Ectodermal cell (in vitro differentiated cells): Measurements from ENCODE around the gene SYF2.
"Not testable (repeated sequence)": the region's sequence is repeated elsewhere in the genome, so short reads cannot be mapped to it uniquely, and the experiment has no call there.

Experiments used
- H3K27ac ChIP-seq: 2 replicates; pipeline ENCODE4 v1.7.0; 2013; ENCODE audit warnings: mild to moderate bottlenecking, low read depth, low read length; ENCODE audit not compliant: insufficient read depth, poor library complexity, severe bottlenecking
- H3K27me3 ChIP-seq: 2 replicates; pipeline ENCODE4 v1.7.0; 2013; ENCODE audit warnings: mild to moderate bottlenecking, low read length; ENCODE audit not compliant: insufficient read depth, control insufficient read depth, poor library complexity, severe bottlenecking
- H3K36me3 ChIP-seq: one replicate; pipeline ENCODE4 v1.7.0; 2013; ENCODE audit warnings: low read length; ENCODE audit not compliant: control insufficient read depth, insufficient read depth
- H3K4me1 ChIP-seq: one replicate; pipeline ENCODE4 v1.7.0; 2013; ENCODE audit warnings: low read length; ENCODE audit not compliant: control insufficient read depth, insufficient read depth
- H3K4me3 ChIP-seq: 2 replicates; pipeline ENCODE4 v1.7.0; 2013; ENCODE audit warnings: low read depth, low read length, control low read depth; ENCODE audit not compliant: insufficient read depth
- H3K9me3 ChIP-seq: 2 replicates; pipeline ENCODE4 v1.7.0; 2013; ENCODE audit warnings: mild to moderate bottlenecking, low read length, moderate library complexity; ENCODE audit not compliant: control insufficient read depth
- WGBS, 2 experiments: methylation state at CpG; one replicate each; pipeline ENCODE4 v1.1.7; 2013; ENCODE audit warnings: missing lambda C conversion rate in 2 of 2; 5-methylcytosine and 5-hydroxymethylcytosine counted together

SYF2 gene

DNA sequence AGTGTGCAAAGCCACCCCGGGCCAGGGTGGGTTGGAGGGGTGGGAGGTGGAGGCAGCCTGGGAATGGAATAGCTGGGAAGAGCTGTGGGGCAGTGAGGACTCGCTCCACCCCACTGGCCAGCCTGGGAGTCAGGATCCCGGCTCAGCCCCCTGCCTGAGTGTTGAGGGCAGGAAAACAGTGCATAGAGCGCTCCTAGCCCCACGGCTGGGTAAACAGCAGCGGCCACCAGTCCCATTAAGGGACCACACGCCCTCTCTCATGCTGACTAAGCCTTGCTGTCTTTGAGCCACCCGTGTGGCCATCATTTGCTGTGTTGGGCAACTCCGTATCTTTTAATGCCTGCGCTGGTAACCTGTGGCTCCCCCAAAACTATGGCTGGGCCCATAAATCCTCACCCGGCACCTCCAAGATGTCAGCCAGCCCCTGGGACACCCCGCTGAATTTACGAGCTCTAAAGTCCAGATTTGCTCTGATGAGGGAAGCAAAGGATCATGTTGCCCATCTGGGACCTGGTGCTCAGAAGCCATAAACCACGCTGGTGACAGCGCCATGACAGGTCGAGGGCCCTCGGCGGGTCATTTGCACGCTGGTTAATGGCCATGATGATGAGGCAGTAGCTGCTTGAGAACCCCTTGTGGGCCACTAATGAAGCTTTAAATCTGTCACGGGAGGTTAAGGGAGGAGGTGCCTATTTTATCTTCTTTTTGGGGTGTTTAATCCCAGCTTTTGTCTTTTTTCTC, 34.9 kb downstream of the SYF2 start:
- no peaks in the 10 kb centered on the region for H3K36me3 ChIP-seq
- 85% methylated on average over 20 of the region's 20 CpGs for WGBS, 2 experiments
- no peaks in the 10 kb centered on the region for H3K27me3 ChIP-seq
- no peaks in the 10 kb centered on the region for H3K9me3 ChIP-seq
- H3K4me1 ChIP-seq: peaks cover 43% of the 10 kb centered on the region
- H3K27ac ChIP-seq: no peak overlapping the region
- H3K4me3 ChIP-seq: no peak overlapping the region

DNA sequence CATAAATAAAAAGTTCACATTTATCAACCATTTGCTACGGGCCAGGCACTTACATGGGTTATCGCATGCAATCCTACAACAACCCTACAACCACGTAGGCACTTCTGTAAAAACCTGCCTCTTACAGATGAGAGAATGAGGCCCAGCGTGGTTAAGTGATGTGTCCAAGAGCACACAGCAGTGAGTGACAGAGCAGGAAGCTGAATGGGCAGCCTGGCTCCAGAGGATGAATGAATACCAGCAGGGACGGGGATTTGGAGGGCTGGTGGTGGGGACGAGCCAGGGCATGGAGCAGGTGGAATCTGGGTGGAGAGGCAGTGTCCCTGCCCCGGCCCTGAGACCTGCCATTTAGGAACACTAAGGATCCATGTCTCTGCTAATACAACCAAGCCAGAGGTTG, 35.5 kb downstream of the SYF2 start:
- Histone ChIP-seq H3K27ac (no peak overlapping the region), H3K36me3 (no peaks in the 10 kb centered on the region), H3K27me3 (no peaks in the 10 kb centered on the region), H3K4me3 (no peak overlapping the region), H3K9me3 (no peaks in the 10 kb centered on the region), H3K4me1 (peaks cover 43% of the 10 kb centered on the region)
- WGBS, 2 experiments: 90 to 93% methylated on average over 7 of the region's 7 CpGs

DNA sequence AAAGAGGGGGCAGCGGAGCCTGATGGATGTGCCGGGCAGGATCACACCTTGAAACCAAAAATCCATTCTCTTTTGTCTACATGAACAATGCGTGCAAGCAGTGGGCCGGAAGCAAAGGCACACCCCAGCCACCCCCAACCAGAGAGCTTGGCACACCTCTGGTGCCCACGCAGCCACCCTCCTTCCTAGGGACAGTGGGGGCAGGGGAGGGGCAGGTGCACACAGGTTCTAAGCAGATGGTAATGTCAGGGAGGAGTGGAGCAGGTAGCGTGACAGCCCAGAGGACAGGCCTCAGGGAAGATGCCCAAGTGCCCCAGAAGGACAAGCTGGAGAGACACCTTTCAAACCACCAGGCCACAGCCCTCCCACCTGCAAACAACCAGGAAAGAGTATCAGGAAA, 36.5 kb downstream of the SYF2 start:
- H3K4me3 ChIP-seq: no peak overlapping the region
- H3K9me3 ChIP-seq: no peaks in the 10 kb centered on the region
- H3K27me3 ChIP-seq: no peaks in the 10 kb centered on the region
- WGBS, 2 experiments: 90 to 91% methylated on average over 5 to 6 of the region's 6 CpGs
- peaks cover 43% of the 10 kb centered on the region for H3K4me1 ChIP-seq
- H3K27ac ChIP-seq: no peak overlapping the region
- H3K36me3 ChIP-seq: no peaks in the 10 kb centered on the region

DNA sequence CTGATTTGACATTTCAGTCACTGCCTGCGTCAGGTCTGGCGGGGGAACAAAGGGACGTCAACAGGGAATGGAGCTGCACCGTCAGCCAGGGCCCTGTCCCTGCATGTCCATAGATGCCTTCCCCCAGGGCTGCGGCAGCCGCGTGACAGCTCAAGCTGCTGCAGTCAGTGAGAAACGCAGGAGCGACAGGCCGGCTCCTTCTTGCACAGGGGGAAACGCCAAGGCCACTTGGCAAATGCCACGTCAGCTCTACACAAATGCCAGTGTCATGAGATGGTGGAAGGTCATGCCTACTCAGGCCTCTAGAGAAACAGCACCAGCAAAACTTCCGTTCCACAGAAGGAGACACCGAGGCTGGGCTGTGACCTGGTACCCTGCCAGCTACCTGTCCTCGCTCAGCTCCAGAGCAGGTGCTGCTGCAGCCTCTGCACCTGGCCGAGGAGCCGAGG, 37.7 kb downstream of the SYF2 start:
- Histone ChIP-seq H3K27me3 (no peaks in the 10 kb centered on the region), H3K36me3 (no peaks in the 10 kb centered on the region), H3K4me1 (peaks cover 35% of the 10 kb centered on the region), H3K27ac (no peak overlapping the region), H3K4me3 (no peak overlapping the region), H3K9me3 (no peaks in the 10 kb centered on the region)
- WGBS, 2 experiments: 81% methylated on average over 17 of the region's 17 CpGs

DNA sequence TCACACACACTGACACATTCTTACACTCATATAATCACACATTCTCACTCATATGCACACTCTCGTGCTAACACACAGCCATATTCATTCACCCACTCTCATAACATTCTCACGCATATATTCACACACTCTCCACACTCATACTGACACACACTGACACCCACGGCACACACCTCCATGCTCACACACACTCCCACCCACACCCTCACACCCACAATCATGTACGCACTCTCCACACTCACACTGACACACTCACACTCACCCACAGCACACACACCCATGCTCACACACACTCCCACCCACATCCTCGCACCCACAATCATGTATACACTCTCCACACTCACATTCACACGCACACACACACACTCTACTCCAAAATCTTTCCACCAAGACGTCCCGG, 38.2 kb downstream of the SYF2 start:
- H3K9me3 ChIP-seq: no peaks in the 10 kb centered on the region
- H3K27me3 ChIP-seq: no peaks in the 10 kb centered on the region
- 92% methylated on average over 8 of the region's 8 CpGs for WGBS, 2 experiments
- H3K4me1 ChIP-seq: peaks cover 29% of the 10 kb centered on the region
- H3K4me3 ChIP-seq: no peak overlapping the region
- H3K36me3 ChIP-seq: no peaks in the 10 kb centered on the region
- no peak overlapping the region for H3K27ac ChIP-seq

DNA sequence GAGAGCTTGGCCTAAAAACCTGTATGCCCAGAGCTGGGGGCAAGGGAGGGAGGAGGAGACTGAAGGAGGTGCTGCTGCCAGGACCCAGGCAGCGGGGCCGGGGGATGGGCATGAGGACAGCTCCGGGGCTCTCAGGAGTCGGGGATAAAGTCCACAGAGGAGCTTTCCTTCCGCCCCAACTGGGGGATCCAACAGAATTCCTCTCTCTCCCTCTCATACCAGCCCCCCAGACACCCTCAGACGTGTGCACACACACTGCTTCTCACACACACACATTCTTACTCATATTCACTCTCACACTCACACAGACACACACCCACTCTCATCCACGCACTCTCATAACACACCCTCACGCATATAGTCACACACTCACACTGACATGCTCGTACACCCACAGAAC, 39.1 kb downstream of the SYF2 start:
- H3K36me3 ChIP-seq: no peaks in the 10 kb centered on the region
- H3K27me3 ChIP-seq: no peaks in the 10 kb centered on the region
- 74 to 78% methylated on average over 9 of the region's 9 CpGs for WGBS, 2 experiments
- no peak overlapping the region for H3K27ac ChIP-seq
- no peaks in the 10 kb centered on the region for H3K9me3 ChIP-seq
- peaks cover 22% of the 10 kb centered on the region for H3K4me1 ChIP-seq
- no peak overlapping the region for H3K4me3 ChIP-seq

DNA sequence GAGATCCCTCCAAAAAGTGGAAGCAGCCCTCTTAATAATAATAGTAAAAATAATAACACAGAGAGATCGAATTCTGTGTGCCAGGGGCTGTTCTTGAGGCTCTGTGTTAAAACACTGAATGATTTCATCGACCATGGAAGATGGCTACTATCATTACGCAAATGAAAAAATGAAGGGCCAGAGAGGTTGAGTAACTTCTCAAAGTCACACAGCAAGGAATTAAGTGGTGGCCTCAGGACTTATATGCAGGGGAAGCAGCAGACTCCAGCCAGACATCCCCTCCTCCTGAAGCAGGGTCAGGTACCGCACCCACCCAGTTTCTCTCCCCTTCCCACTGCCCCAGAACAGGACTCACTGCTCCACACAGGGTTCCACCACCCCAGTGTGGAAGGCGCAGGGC, 40.1 kb downstream of the SYF2 start:
- Histone ChIP-seq H3K36me3 (no peaks in the 10 kb centered on the region), H3K4me3 (no peak overlapping the region), H3K27me3 (no peaks in the 10 kb centered on the region), H3K4me1 (peaks cover 11% of the 10 kb centered on the region), H3K9me3 (no peaks in the 10 kb centered on the region), H3K27ac (no peak overlapping the region)
- 94 to 95% methylated on average over 5 of the region's 5 CpGs for WGBS, 2 experiments

DNA sequence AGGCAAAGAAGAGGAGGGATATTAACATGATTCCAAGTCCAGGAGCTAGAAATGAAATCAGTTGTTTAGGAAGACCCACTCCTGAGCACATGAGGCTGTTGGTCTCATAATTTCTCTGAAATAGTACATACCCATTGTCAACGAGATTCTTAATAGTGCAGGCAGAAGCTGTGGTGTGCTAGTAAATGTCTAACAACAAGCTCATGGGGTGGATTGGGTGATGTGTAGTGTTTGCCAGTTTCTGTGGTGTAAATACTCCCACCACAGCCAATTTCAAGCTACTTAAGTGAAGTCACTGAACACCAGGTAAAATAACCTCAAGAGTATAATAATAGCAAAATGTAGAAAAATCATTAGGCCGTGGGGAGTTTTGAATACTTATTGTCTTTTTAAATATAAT, 42.0 kb downstream of the SYF2 start:
- 77 to 100% methylated on average over 1 to 2 of the region's 2 CpGs for WGBS, 2 experiments
- peaks cover 11% of the 10 kb centered on the region for H3K4me1 ChIP-seq
- H3K27me3 ChIP-seq: no peaks in the 10 kb centered on the region
- H3K4me3 ChIP-seq: no peak overlapping the region
- no peaks in the 10 kb centered on the region for H3K36me3 ChIP-seq
- no peaks in the 10 kb centered on the region for H3K9me3 ChIP-seq
- H3K27ac ChIP-seq: no peak overlapping the region

DNA sequence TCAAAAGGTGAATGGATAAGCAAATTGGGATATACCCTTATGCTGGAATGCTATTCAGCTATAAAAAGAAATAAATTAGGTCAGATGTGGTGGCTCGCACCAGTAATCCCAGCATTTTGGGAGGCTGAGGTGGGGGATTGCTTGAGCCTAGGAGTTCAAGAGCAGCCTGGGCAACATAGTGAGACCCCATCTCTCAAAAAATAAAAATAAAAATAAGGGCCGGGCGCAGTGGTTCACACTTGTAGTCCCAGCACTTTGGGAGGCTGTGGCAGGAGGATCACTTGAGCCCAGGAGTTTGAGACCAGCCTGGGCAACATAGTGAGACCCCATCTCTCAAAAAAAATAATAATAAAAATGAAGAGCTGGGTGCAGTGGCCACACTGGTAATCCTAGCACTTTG, 44.4 kb downstream of the SYF2 start:
- WGBS, 2 experiments: 90 to 96% methylated on average over 3 of the region's 3 CpGs
- H3K27me3 ChIP-seq: not testable (repeated sequence)

DNA sequence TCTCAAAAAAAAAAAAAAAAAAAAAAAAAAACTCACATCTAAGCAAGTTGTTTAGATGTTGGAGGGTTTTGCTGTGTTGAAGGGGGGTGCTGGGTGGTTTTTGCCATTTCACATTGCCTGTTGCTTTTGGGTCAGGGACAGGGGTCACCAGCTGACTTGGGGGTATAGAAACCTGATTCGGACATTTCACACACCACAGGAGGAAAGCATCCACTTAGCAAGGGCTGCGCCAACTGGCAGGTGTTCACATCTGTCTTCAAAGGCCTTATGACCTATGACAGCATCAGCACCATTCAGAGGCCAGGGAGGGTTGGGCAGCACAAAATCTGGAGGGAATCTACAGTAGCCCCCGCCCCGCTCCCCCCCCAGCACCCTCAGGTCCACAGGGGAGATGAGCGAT, 45.2 kb downstream of the SYF2 start:
- H3K27me3 ChIP-seq: no peaks in the 10 kb centered on the region
- H3K4me3 ChIP-seq: no peak overlapping the region
- no peaks in the 10 kb centered on the region for H3K36me3 ChIP-seq
- 96% methylated on average over 5 of the region's 5 CpGs for WGBS, 2 experiments
- no peaks in the 10 kb centered on the region for H3K9me3 ChIP-seq
- H3K27ac ChIP-seq: no peak overlapping the region
- no peaks in the 10 kb centered on the region for H3K4me1 ChIP-seq

More for the DNA sequence above, 44.4 kb downstream of the SYF2 start:
- H3K36me3 ChIP-seq, H3K4me3 ChIP-seq, H3K9me3 ChIP-seq, H3K27ac ChIP-seq, H3K4me1 ChIP-seq: not testable (repeated sequence)
